ENCODE data around the gene POLA2.

Gene POLA2

GRCh38 chr11:65295571-65296341 is 34.0 kb downstream of the POLA2 start:
- TF ChIP-seq TCF4 (CRISPR knock-in tag; IDR thresholded peaks at IDR 0.05; ENCODE audit: borderline replicate concordance) (no peak), CREB5 (CRISPR knock-in tag; IDR thresholded peaks at IDR 0.05; ENCODE audit: low read depth) (no peak), ZNF70 (CRISPR knock-in tag; IDR thresholded peaks at IDR 0.05) (no peak), PPARA (CRISPR knock-in tag; IDR thresholded peaks at IDR 0.05; ENCODE audit: borderline replicate concordance) (no peak), CSRNP3 (CRISPR knock-in tag; IDR thresholded peaks at IDR 0.05) (no peak), BACH2 (CRISPR knock-in tag; IDR thresholded peaks at IDR 0.05; ENCODE audit: borderline replicate concordance) (no peak), OSR1 (CRISPR knock-in tag; IDR thresholded peaks at IDR 0.05) (no peak), PATZ1 (CRISPR knock-in tag; IDR thresholded peaks at IDR 0.05; ENCODE audit: borderline replicate concordance) (no peak), POU6F1 (CRISPR knock-in tag; IDR thresholded peaks at IDR 0.05; ENCODE audit: borderline replicate concordance, low read depth) (no peak), ZFP30 (CRISPR knock-in tag; IDR thresholded peaks at IDR 0.05) (no peak), ZNF565 (CRISPR knock-in tag; conservative IDR thresholded peaks at IDR 0.05; ENCODE audit: low read depth) (no peak), GLIS3 (CRISPR knock-in tag; IDR thresholded peaks at IDR 0.05) (no peak)
- ATAC-seq, result no peak

- TF ChIP-seq GLIS3 (CRISPR knock-in tag; IDR thresholded peaks at IDR 0.05), result no peak
- no peak for TF ChIP-seq CREB5 (CRISPR knock-in tag; IDR thresholded peaks at IDR 0.05; ENCODE audit: low read depth)
- no peak for TF ChIP-seq ZNF70 (CRISPR knock-in tag; IDR thresholded peaks at IDR 0.05)
- no peak for TF ChIP-seq ARNTL (CRISPR knock-in tag; IDR thresholded peaks at IDR 0.05; ENCODE audit: borderline replicate concordance, low read depth)
- no peak for TF ChIP-seq TOX (CRISPR knock-in tag; IDR thresholded peaks at IDR 0.05; ENCODE audit: borderline replicate concordance)
- TF ChIP-seq SNAI2 (CRISPR knock-in tag; IDR thresholded peaks at IDR 0.05), result no peak
- TF ChIP-seq BACH2 (CRISPR knock-in tag; IDR thresholded peaks at IDR 0.05; ENCODE audit: borderline replicate concordance), result no peak
- TF ChIP-seq POU6F1 (CRISPR knock-in tag; IDR thresholded peaks at IDR 0.05; ENCODE audit: borderline replicate concordance, low read depth), result no peak
- no peak for TF ChIP-seq ZNF565 (CRISPR knock-in tag; conservative IDR thresholded peaks at IDR 0.05; ENCODE audit: low read depth)
- no peak for ATAC-seq
These were observed 35.4 kb downstream of the POLA2 start for GRCh38 chr11:65297026-65297672.

GRCh38 chr11:65298131-65298535 is 36.4 kb downstream of the POLA2 start:
- no peak for ATAC-seq
- TF ChIP-seq OSR1 (CRISPR knock-in tag; IDR thresholded peaks at IDR 0.05) (no peak), ZC3H10 (CRISPR knock-in tag; IDR thresholded peaks at IDR 0.05) (no peak), PPARA (CRISPR knock-in tag; IDR thresholded peaks at IDR 0.05; ENCODE audit: borderline replicate concordance) (no peak), POU6F1 (CRISPR knock-in tag; IDR thresholded peaks at IDR 0.05; ENCODE audit: borderline replicate concordance, low read depth) (no peak), PATZ1 (CRISPR knock-in tag; IDR thresholded peaks at IDR 0.05; ENCODE audit: borderline replicate concordance) (no peak), RARB (CRISPR knock-in tag; IDR thresholded peaks at IDR 0.05) (no peak), ZFP30 (CRISPR knock-in tag; IDR thresholded peaks at IDR 0.05) (no peak), ZNF70 (CRISPR knock-in tag; IDR thresholded peaks at IDR 0.05) (no peak), TOX (CRISPR knock-in tag; IDR thresholded peaks at IDR 0.05; ENCODE audit: borderline replicate concordance) (no peak)

Data from SK-N-SH treated with all-trans-retinoic acid at 6 μM for 48 hours (cell line).